CMK (cell line): Measurements from ENCODE around the gene OBI1.

ENCODE experiments used
- DNase-seq: peaks from one replicate; pipeline ENCODE4 v3.0.0-alpha.2; 2010; ENCODE audit warnings: low read depth

The OBI1 gene

GRCh38 chr13:78603240-78603957, 55.6 kb downstream of the OBI1 start, which contains the start of gene POU4F1:
Gene POU4F1 (minus strand): TSS chr13:78603552. CDS start chr13:78603326, 226 bp downstream.
- peak; percentile 95 for DNase-seq

DNA sequence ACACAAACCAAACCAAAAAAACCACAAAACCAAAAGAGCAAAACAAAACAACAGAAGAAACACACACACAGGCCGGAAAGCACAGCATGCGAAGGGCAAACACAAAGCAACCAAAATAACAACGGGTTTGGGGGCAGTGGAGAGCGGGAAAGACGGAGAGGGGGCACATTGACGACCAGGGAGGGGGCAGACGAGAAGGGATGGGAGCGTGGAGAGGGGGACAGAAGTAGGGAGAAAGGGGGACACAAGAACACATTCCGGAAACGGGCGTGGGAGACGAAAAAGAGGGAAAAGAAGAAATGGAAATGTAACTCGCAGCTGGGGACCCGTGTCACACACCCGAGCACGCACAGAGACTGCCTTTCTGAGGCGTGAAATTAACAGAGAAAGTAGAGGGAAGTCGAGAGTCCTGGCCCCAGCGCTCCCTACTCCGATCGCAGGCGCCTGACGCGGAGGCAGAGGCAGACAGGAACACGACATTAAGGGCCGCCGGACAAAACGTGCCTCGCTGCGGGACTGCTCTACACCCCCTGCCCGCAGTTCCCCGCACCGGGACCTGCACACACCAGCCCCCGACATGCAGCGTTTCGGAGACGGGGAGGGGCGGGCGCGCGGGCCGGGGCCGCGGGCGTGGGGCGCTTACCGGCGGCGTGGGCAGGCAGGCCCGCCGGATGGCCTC, 56.3 kb downstream of the OBI1 start:
- no peak for DNase-seq

DNA sequence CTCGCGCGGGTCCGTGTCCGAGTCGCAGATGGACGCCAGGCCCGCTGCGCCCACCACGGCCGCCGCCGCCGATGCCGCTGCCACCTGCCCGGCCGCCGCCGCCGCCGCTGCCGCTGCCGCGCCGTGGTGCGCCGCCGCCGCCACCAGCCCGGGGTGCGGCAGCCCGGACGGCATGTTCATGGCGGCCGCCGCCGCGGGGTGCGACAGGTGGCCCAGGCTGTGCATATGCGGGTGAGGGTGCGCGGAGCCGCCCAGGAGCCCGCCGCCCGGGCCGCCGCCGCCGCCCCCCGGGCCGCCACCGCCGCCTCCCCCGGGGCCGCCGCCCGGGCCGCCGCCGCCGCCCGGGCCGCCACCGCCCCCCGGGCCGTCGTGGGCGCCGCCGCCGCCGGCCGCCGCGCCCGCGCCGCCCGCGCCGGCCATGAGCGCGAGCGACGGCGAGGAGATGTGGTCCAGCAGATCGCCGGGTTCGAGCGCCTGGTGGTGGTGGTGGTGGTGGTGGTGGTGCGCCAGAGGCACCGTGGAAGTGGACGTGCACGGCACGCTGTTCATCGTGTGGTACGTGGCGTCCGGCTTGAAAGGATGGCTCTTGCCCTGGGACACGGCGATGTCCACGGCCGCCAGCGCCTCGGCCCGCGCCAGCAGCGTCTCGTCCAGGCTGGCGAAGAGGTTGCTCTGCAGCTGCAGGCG, 56.9 kb downstream of the OBI1 start:
- DNase-seq: no peak

DNA sequence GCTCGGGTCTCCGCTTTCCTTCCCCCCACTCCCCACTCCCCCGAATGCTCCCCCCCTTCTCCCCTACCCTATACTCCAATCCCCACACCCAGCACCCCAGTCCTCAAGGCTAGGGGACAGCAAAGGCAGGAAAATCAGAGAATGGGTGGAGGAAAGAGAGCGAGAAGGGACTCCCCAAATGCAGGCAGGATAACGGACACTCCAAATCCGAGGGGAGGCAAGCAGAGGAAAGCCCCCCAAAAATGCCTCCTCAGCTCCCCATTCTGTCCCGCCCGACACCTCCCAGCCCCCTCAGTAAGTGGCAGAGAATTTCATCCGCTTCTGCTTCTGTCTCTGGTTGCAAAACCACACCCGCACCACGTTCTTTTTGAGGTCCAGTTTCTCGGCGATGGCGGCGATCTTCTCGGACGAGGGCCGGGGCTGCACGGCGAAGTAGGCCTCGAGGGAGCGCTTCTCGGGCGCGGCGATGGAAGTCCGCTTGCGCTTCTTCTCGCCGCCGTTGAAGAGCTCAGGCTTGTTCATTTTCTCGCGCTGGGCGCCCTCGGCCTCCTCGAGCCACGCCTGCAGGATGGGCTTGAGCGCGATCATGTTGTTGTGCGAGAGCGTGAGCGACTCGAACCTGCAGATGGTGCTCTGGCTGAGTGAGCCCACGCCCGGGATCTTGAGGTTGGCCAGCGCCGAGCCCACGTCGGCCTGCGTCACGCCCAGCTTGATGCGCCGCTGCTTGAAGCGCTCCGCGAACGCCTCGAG, 57.7 kb downstream of the OBI1 start:
- DNase-seq: no peak

DNA sequence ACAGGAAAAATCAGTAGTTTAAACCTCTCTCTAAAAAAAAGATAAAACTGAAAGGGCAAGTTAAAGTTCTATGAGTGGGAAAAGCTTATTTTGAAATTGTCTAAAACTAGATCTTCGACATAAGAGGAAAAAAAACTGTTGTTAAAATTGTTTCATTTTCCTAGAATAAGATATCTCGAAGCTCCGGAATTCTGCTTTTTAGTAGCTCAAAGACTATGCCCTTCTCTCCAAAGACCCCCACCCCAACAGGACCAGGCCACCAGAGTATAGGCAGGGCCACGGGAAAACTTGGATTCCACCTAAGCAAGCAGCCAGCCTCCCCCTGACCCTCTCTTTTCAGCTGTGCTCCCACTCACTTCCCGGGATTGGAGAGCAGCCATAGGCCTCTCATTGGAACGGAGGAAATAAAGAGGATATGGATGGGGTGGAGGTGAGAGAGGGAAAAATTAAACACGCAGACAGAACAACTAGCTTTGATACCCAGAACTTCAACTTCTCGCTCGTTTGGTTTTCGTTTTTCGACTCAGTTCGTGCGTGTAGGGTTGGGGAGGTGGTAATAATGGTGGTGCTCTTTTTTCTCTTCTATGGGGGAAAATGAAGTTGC, 58.6 kb downstream of the OBI1 start:
- DNase-seq: no peak

DNA sequence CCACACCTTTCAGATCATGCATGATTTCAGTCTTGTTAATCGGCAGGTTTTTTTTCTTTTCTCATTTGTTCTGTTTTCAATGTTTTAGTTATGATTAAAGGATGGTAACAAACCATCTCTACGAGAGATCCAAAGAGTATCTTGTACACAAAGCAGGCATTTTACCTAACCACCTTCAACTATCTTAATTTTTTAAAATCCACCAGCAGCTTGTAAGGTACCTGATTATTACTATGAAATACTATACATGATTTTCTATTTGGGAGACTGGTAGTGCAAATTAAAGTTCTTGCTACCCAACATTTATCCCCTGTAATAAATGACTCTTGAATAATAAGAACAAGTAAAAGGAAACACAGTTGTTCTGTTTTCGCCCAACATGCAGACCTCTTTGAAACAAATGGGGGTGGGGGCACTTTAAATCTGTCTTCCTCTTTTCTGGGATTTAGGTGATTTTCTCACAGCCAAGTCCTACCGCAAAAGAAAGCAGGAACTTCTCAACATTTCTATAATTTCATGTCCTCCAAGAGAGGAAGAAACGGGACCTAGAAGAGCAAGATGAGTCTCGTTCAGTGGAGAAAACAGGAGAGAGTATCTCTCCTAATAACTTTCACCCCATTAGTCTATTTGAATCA, 59.2 kb downstream of the OBI1 start:
- DNase-seq: no peak

DNA sequence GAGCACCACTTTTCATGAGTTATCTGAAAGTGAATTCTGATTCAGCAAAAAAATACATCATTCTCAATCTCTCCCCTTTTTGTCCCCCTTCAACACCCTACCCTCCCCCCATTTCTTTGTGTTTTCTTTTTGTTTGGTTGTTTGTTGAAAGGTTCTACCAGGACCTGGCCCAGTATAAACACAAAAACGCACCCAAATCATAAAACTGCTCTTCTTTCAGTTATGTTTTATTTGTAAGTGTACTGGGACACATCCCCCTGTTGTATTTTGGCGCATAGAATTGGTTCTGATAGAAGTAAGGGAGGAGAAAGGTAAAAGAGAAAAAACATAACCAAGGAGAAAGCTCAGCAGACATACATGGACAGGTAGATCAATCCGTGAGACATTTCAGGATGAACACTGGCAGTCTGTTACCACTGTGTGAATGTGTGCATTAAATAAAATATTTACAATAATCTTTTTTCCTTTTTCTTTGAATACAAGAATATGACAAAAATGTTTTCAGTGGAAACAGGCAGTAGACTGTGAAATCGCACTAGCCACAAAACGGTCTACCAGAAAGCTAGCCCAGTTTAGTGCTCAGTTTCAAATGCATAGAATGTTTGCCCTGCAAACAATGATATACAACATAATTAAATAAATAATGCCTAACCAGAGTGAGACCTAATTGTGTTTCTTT, 59.9 kb downstream of the OBI1 start:
- no peak for DNase-seq

DNA sequence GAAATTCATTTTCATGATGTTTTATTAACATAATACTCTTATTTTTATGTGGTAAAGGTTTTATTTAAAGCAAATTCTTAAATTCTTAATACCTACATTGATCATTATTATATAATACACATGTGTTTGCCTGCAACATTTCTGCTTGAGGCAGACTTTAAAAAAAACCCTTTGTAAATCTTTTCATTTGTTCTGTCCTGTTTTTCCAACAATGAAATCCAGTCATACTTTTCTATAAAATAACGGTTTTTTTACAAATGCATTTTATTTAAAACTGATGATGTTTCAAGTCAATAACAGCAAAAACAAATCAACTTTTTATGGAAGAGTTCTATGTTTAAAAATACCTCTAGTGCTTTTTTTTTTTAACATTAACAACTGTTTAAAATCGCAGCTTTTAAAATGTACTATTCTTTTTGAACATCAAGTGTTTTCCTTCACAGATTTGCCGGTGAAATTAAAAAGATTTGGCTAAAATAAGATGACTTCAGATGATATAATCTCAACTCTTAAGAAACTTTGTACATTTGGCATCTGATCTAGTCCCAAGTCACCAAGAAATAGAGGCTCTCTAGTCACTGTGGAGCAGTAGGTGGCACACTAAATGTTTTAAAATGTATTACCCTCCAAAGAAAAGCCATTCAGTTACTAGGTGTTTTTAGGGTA, 60.7 kb downstream of the OBI1 start:
- no peak for DNase-seq

DNA sequence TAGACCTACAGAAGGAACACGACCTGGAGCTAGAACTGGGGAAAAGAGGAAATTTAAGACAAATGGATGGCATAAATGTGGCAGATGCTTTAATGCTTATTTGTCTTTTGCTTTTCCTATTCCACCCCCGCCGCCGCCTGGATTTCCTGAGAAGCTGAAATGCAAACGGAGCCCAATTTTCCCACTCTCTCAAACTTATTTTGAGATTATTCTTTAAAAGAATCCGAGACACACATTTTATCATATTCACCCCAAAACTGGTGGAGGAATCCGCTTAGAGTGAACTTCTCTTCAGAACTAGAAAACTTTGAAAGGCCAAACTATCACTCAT, 61.4 kb downstream of the OBI1 start:
- DNase-seq: no peak

- DNase-seq: no peak
Observed at GRCh38 chr13:78596736-78597601, 62.0 kb downstream of the OBI1 start.

- DNase-seq: no peak
Observed at GRCh38 chr13:78596399-78596735, 62.6 kb downstream of the OBI1 start.

GRCh38 chr13:78595495-78596398, 63.2 kb downstream of the OBI1 start:
- DNase-seq: no peak

- no peak for DNase-seq
Observed at GRCh38 chr13:78594456-78594975, 64.4 kb downstream of the OBI1 start.

- no peak for DNase-seq
Observed at GRCh38 chr13:78593652-78594455, 65.1 kb downstream of the OBI1 start.

- DNase-seq: no peak
Observed at GRCh38 chr13:78593129-78593528, 65.8 kb downstream of the OBI1 start.

- no peak for DNase-seq
Observed at GRCh38 chr13:78592584-78592983, 66.4 kb downstream of the OBI1 start.

- DNase-seq: no peak
Observed at GRCh38 chr13:78589206-78589605, 69.7 kb downstream of the OBI1 start.
